Measurements from ENCODE around the gene GAPDHS.

Gene GAPDHS

GRCh38 chr19:35511337-35511736 is 21.9 kb upstream of the GAPDHS start:
- no peak for DNase-seq

GRCh38 chr19:35512831-35513627 is 20.2 kb upstream of the GAPDHS start:
- no peak for DNase-seq

- DNase-seq: no peak
Measured at GRCh38 chr19:35513628-35514281, 19.5 kb upstream of the GAPDHS start, which contains the start of gene DMKN. Gene DMKN, minus strand, starts transcription at chr19:35513649. Its CDS starts 174 bp downstream, at chr19:35513475.

GRCh38 chr19:35514282-35514809 is 18.9 kb upstream of the GAPDHS start:
- no peak for DNase-seq

GRCh38 chr19:35516310-35516709 is 16.9 kb upstream of the GAPDHS start:
- DNase-seq: no peak

GRCh38 chr19:35517342-35517741 is 15.9 kb upstream of the GAPDHS start:
- DNase-seq: no peak

GRCh38 chr19:35518313-35518712 is 14.9 kb upstream of the GAPDHS start:
- DNase-seq: no peak

GRCh38 chr19:35519291-35519690 is 14.0 kb upstream of the GAPDHS start:
- no peak for DNase-seq

- DNase-seq: no peak
Measured at GRCh38 chr19:35521124-35521743, 12.0 kb upstream of the GAPDHS start.

- no peak for DNase-seq
Measured at GRCh38 chr19:35522745-35523327, 10.4 kb upstream of the GAPDHS start.

GRCh38 chr19:35524181-35524837 is 8.9 kb upstream of the GAPDHS start:
- DNase-seq: no peak

GRCh38 chr19:35525873-35526272 is 7.4 kb upstream of the GAPDHS start:
- no peak for DNase-seq

GRCh38 chr19:35528218-35529038 is 4.8 kb upstream of the GAPDHS start, which contains the start of gene SBSN:
Gene SBSN, minus strand, starts transcription at chr19:35528311. Its CDS starts 30 bp downstream, at chr19:35528281.
- DNase-seq: no peak

GRCh38 chr19:35529241-35530218 is 3.7 kb upstream of the GAPDHS start:
- DNase-seq: no peak

- no peak for DNase-seq
Measured at GRCh38 chr19:35531291-35531690, 2.0 kb upstream of the GAPDHS start.

GRCh38 chr19:35533822-35534392 is 651 bp downstream of the GAPDHS start:
- DNase-seq: peak in 2 of 5 experiments; percentile 15 to 79

- no peak for DNase-seq
Measured at GRCh38 chr19:35534803-35535480, 1.7 kb downstream of the GAPDHS start.

GRCh38 chr19:35539314-35539713 is 6.1 kb downstream of the GAPDHS start:
- no peak for DNase-seq

GRCh38 chr19:35539850-35540249 is 6.6 kb downstream of the GAPDHS start:
- DNase-seq: no peak
